AG04450 (cell line): ENCODE data around the gene TLDC2. TPM values are rescaled to one million over a fixed set of nuclear protein-coding genes. Genes with fewer than 3 reads are reported as not detected.

Source experiments
- CTCF ChIA-PET: fragments of 300-600, 350-600 bp; formaldehyde crosslinking; extraction: SDS; loops from one replicate; lab custom pipeline; 2022; ENCODE audit warnings: antibody characterized with exemption, inconsistent platforms; lab: Charles Lee
- POLR2A ChIA-PET: fragments of 350-600 bp; formaldehyde crosslinking; extraction: SDS; loops from one replicate; lab custom pipeline; 2021; ENCODE audit warnings: antibody characterized with exemption, inconsistent platforms; lab: Yijun Ruan, JAX
- DNase-seq: peaks from one replicate; pipeline ENCODE4 v3.0.0-alpha.2; 2011; ENCODE audit warnings: low read depth, low spot score
- H3K27ac ChIP-seq: one replicate; pipeline ENCODE4 v1.5.1; 2012; ENCODE audit warnings: low read depth, low read length, control low read depth
- H3K27me3 ChIP-seq: one replicate; pipeline ENCODE4 v1.6.0; 2012; ENCODE audit warnings: low read length; ENCODE audit not compliant: control insufficient read depth, insufficient read depth
- H3K4me3 ChIP-seq: 2 replicates; pipeline ENCODE4 v1.5.1; 2011; ENCODE audit warnings: mild to moderate bottlenecking, low read depth, low read length, control low read depth
- H3K9me3 ChIP-seq: 2 replicates; pipeline ENCODE4 v1.5.1; 2012; ENCODE audit warnings: low read length; ENCODE audit not compliant: control insufficient read depth, insufficient read depth
- CTCF ChIP-seq: IDR thresholded peaks from 2 replicates; pipeline ENCODE4 v1.5.1; 2011; ENCODE audit warnings: low read depth, low read length, control low read depth, inconsistent platforms
- polyA minus RNA-seq: library from RNA; depleted of rRNA, polyadenylated mRNA; stranded (reverse); fragments of >200 nt; gene quantifications from 2 replicates; pipeline ENCODE4 v1.2.3, GENCODE V29; 2011; rRNA and poly(A)+ RNA removed
- polyA plus RNA-seq: library from polyadenylated mRNA; depleted of rRNA; stranded (reverse); fragments of >200 nt; gene quantifications from 2 replicates; pipeline ENCODE4 v1.2.3, GENCODE V29; 2011; rRNA removed

The TLDC2 gene
- polyA plus RNA-seq (0.27 and 0.57 TPM in 2 replicates), polyA minus RNA-seq (0.17 and 0.28 TPM in 2 replicates)

GRCh38 chr20:36875702-36876472 is at the start of gene TLDC2:
Gene TLDC2, plus strand, starts transcription at chr20:36876138. Its CDS starts 37 bp downstream, at chr20:36876175.
- ChIA-PET CTCF (no interaction called here), POLR2A (no interaction called here)
- Histone ChIP-seq H3K9me3 (no peaks in the 10 kb centered on the region), H3K27ac (no peak within 1 kb of the TSS), H3K4me3 (no peak within 1 kb of the TSS), H3K27me3 (peaks cover 15% of the 10 kb centered on the region)
- no peak for DNase-seq
- no peak for TF ChIP-seq CTCF

- Histone ChIP-seq H3K9me3 (no peaks in the 10 kb centered on the region), H3K27ac (no peak overlapping the region), H3K4me3 (no peak overlapping the region), H3K27me3 (no peaks in the 10 kb centered on the region)
- ChIA-PET POLR2A (no interaction called here), CTCF (no interaction called here)
- DNase-seq: no peak
- TF ChIP-seq CTCF: no peak
Measured at GRCh38 chr20:36826554-36827244, 49.2 kb upstream of the TLDC2 start.

- no peak for TF ChIP-seq CTCF
- Histone ChIP-seq H3K9me3 (no peaks in the 10 kb centered on the region), H3K27me3 (no peaks in the 10 kb centered on the region), H3K4me3 (no peak overlapping the region), H3K27ac (no peak overlapping the region)
- CTCF ChIA-PET: no interaction called here
- POLR2A ChIA-PET: no interaction called here
- no peak for DNase-seq
Measured at GRCh38 chr20:36827541-36828279, 48.2 kb upstream of the TLDC2 start.

- CTCF ChIA-PET: interaction anchor here (0.9 to 1.4 kb wide), 4 partner anchors 10 to 164 kb away, joined by 3 to 10 read pairs (median 3); partner anchors contain the start of gene DSN1
- no peak overlapping the region for H3K27ac ChIP-seq
- H3K4me3 ChIP-seq: no peak overlapping the region
- no peaks in the 10 kb centered on the region for H3K9me3 ChIP-seq
- peak; percentile 55 for TF ChIP-seq CTCF
- POLR2A ChIA-PET: interaction anchor here (0.5 to 1.2 kb wide), 4 partner anchors 9 to 80 kb away, joined by 3 to 4 read pairs (median 4); a partner anchor contains a TSS
- no peaks in the 10 kb centered on the region for H3K27me3 ChIP-seq
- no peak for DNase-seq
Measured at GRCh38 chr20:36830791-36831691, 44.9 kb upstream of the TLDC2 start.
